K562 (cell line): Measurements from ENCODE around the gene GPATCH3. TPM values are rescaled to one million over a fixed set of nuclear protein-coding genes. Genes with fewer than 3 reads are reported as not detected.
"Not testable (repeated sequence)": the region's sequence is repeated elsewhere in the genome, so short reads cannot be mapped to it uniquely, and the experiment has no call there.

Source experiments
- ATAC-seq: fragments of 200-7000 bp; cut with Tn5 transposase; 3 replicates; pipeline ENCODE4 v1.9.1; 2020; ENCODE audit warnings: moderate library complexity
- BruUV-seq: library from RNA; stranded (reverse); fragments of 400-500 nt; replicated peaks from 2 replicates; lab custom pipeline; 2021; lab: Mats Ljungman, UMichigan
- CTCF ChIA-PET: fragments of 300-600 bp; formaldehyde crosslinking; extraction: SDS; loops from one replicate; lab custom pipeline; 2021; ENCODE audit warnings: low intra/inter-chr PET ratio; lab: Yijun Ruan, JAX
- POLR2A ChIA-PET: fragments of 300-600, 350-650 bp; sonication (Branson Sonifier 250); formaldehyde crosslinking; extraction: SDS; loops from one replicate; lab custom pipeline; 2021; ENCODE audit warnings: antibody characterized with exemption, inconsistent platforms; lab: Yijun Ruan, JAX
- DNase-seq, 4 experiments: peaks; one replicate each; pipeline versions ENCODE4 v3.0.0 to v3.0.0-alpha.2; 2011 to 2018; ENCODE audit warnings: low spot score in 3 of 4, mixed read lengths in 3 of 4; ENCODE audit errors: extremely low read depth in 1 of 4
- FAIRE-seq: peaks from 2 replicates; lab custom pipeline; 2011; peaks lifted over from hg19 to GRCh38; lab: Jason Lieb, UNC
- H2AFZ ChIP-seq: 2 replicates; pipeline ENCODE4 v1.6.0; 2011; ENCODE audit warnings: low read depth, low read length, control low read depth, inconsistent platforms
- H3K27ac ChIP-seq: fragments of 200-600 bp; 3 replicates; pipeline ENCODE4 v1.8.0; 2011; ENCODE audit warnings: low read depth, mild to moderate bottlenecking, control low read depth, inconsistent platforms, low read length, moderate library complexity, mixed read lengths; ENCODE audit errors: extremely low read depth
- H3K27me3 ChIP-seq, 2 experiments: fragments of 300-600 bp in 1 of 2; 2 replicates in 1 of 2; 3 replicates in 1 of 2; pipeline versions ENCODE4 v1.6.0 to v1.8.0; 2011; ENCODE audit warnings: inconsistent platforms in 2 of 2, low read length in 2 of 2, mild to moderate bottlenecking in 1 of 2, mixed read lengths in 1 of 2, moderate library complexity in 1 of 2; ENCODE audit not compliant: control insufficient read depth in 2 of 2, insufficient read depth in 2 of 2
- H3K36me3 ChIP-seq: fragments of 300-600 bp; 3 replicates; pipeline ENCODE4 v1.8.0; 2011; ENCODE audit warnings: mild to moderate bottlenecking, low read length, inconsistent platforms; ENCODE audit not compliant: control insufficient read depth, insufficient read depth
- H3K4me1 ChIP-seq, 2 experiments: fragments of 200-600 bp in 1 of 2; replicated peaks in 1 of 2; 2 replicates in 1 of 2; 3 replicates in 1 of 2; pipeline versions ENCODE4 v1.5.1 to v1.8.0; 2011; ENCODE audit warnings: inconsistent platforms in 2 of 2, low read length in 2 of 2, mild to moderate bottlenecking in 1 of 2, mixed read lengths in 1 of 2, moderate library complexity in 1 of 2; ENCODE audit not compliant: control insufficient read depth in 2 of 2, insufficient read depth in 2 of 2
- H3K4me2 ChIP-seq: 2 replicates; pipeline ENCODE4 v1.6.1; 2011; ENCODE audit warnings: low read length, control low read depth, inconsistent platforms, mixed read lengths; ENCODE audit not compliant: insufficient read depth
- H3K4me3 ChIP-seq: fragments of 200-600 bp; sonication (generic), shearing (Covaris generic); 2 replicates; pipeline ENCODE4 v1.5.1; 2016; ENCODE audit warnings: control low read depth, inconsistent platforms
- H3K79me2 ChIP-seq: fragments of 200-600 bp; 3 replicates; pipeline ENCODE4 v1.8.0; 2011; ENCODE audit warnings: low read length, inconsistent platforms; ENCODE audit not compliant: control insufficient read depth, insufficient read depth
- H3K9ac ChIP-seq, 2 experiments: 2 replicates each; pipeline versions ENCODE4 v1.6.0 to v1.6.1; 2011; ENCODE audit warnings: low read depth in 2 of 2, low read length in 2 of 2, control low read depth in 1 of 2, inconsistent platforms in 1 of 2, mild to moderate bottlenecking in 1 of 2, mixed read lengths in 1 of 2; ENCODE audit not compliant: insufficient read depth in 1 of 2
- H3K9me1 ChIP-seq: one replicate; pipeline ENCODE4 v1.6.0; 2011; ENCODE audit warnings: inconsistent platforms, mild to moderate bottlenecking, low read length, moderate library complexity; ENCODE audit not compliant: control insufficient read depth, insufficient read depth
- H3K9me3 ChIP-seq: replicated peaks from 2 replicates; pipeline ENCODE4 v1.5.1; 2011; ENCODE audit warnings: low read depth, low read length, inconsistent platforms; ENCODE audit not compliant: control insufficient read depth, insufficient read depth
- H4K20me1 ChIP-seq: replicated peaks from 2 replicates; pipeline ENCODE4 v1.6.1; 2011; ENCODE audit warnings: low read length, inconsistent platforms, mixed read lengths; ENCODE audit not compliant: control insufficient read depth, insufficient read depth
- ATF3 ChIP-seq, 2 experiments: fragments of 450-650 bp in 1 of 2; sonication (generic) in 1 of 2; formaldehyde crosslinking in 1 of 2; IDR thresholded peaks in 1 of 2; conservative IDR thresholded peaks in 1 of 2; 2 replicates each; pipeline versions ENCODE4 v1.6.1 to v1.8.1; 2016 to 2023; ENCODE audit warnings: mild to moderate bottlenecking in 2 of 2, moderate library complexity in 2 of 2, inconsistent platforms in 1 of 2, missing genetic modification reagents in 1 of 2
- CEBPG ChIP-seq, 3 experiments: fragments of 200-800 bp in 1 of 3; sonication (Bioruptor generic) in 1 of 3; sonication (generic) in 1 of 3; formaldehyde crosslinking in 1 of 3; IDR thresholded peaks in 2 of 3; conservative IDR thresholded peaks in 1 of 3; 2 replicates each; pipeline versions ENCODE4 v1.6.1 to v1.8.0; 2016 to 2022; ENCODE audit warnings: missing compliant biosample characterization in 2 of 3, missing genetic modification characterization in 2 of 3, mild to moderate bottlenecking in 1 of 3, missing genetic modification reagents in 1 of 3
- RBFOX2 ChIP-seq: fragments of 200-400 bp; formaldehyde crosslinking; IDR thresholded peaks from 2 replicates; pipeline ENCODE4 v1.6.1; 2017; ENCODE audit warnings: low read depth, mild to moderate bottlenecking, low read length, moderate library complexity
- ZNF121 ChIP-seq: sonication (generic); formaldehyde crosslinking; conservative IDR thresholded peaks from 2 replicates; pipeline ENCODE4 v1.8.0; 2022; ENCODE audit warnings: missing genetic modification reagents
- whole genome bisulfite sequencing: fragments of 100-300 bp; shearing (Covaris generic); methylation state at CpG from one replicate; pipeline ENCODE4 v1.1.6; 2016; ENCODE audit warnings: low coverage, mixed read lengths; ENCODE audit not compliant: insufficient coverage; ENCODE audit errors: missing lambda C conversion rate; 5-methylcytosine and 5-hydroxymethylcytosine counted together
- in situ Hi-C: fragments of 300-500 bp; cut with MboI; formaldehyde crosslinking; loops from 4 replicates; pipeline ENCODE4 v1.15.0; 2018; ENCODE audit warnings: inconsistent platforms, mixed read lengths
- intact Hi-C: fragments of 100-400 bp; cut with micrococcal nuclease; formaldehyde crosslinking; loops from 2 replicates; pipeline ENCODE4 v1.14.2; 2022
- polyA plus RNA-seq, 8 experiments: library from polyadenylated mRNA; depleted of rRNA in 4 of 8; stranded (reverse) in 5 of 8; unstranded in 3 of 8; fragments of >200 nt; fragmentation: Nextera tagmentation in 2 of 8; fragmentation: Illumina TruSeq in 1 of 8; extraction: Ambion mirVana in 2 of 8; extraction: Trizol in 1 of 8; gene quantifications; 2 replicates each; pipeline versions ENCODE4 v1.2.1 to v1.2.3, GENCODE V29; 2011 to 2014; ENCODE audit warnings: inconsistent platforms in 1 of 8, missing spikeins in 1 of 8
- total RNA-seq, 7 experiments: library from RNA; depleted of rRNA in 6 of 7; stranded (reverse); fragments of >200 nt in 6 of 7; fragmentation: Illumina TruSeq in 2 of 7; extraction: Trizol in 2 of 7; gene quantifications; 2 replicates each; pipeline versions ENCODE4 v1.2.1 to v1.2.3, GENCODE V29; 2011 to 2021; ENCODE audit warnings: low replicate concordance in 1 of 7

GPATCH3 gene
- total and polyA plus RNA-seq, 9 of the 15 experiments (the other 6 are each of a cell fraction or from before 2014, with no cell fraction given), result 1.6 to 23.0 (median 13.3) TPM

GRCh38 chr1:26881611-26882010 is 18.7 kb downstream of the GPATCH3 start:
- TF ChIP-seq RBFOX2, result peak; percentile 38; the same call in 1 of the 2 replicates
- 0 out of 2 replicates have a peak, but pooled peaks have one; percentile 19 for TF ChIP-seq CEBPG (CRISPR knock-in tag; IDR thresholded peaks at IDR 0.05)
- H3K9ac ChIP-seq; H3K4me1 ChIP-seq; in situ Hi-C loops; CTCF ChIA-PET; H3K27ac ChIP-seq; H3K9me3 ChIP-seq; BruUV-seq; H3K9me1 ChIP-seq; H4K20me1 ChIP-seq; FAIRE-seq; H3K4me3 ChIP-seq; intact Hi-C loops; H2AFZ ChIP-seq; H3K27me3 ChIP-seq; H3K4me2 ChIP-seq; ATAC-seq; H3K79me2 ChIP-seq; DNase-seq; TF ChIP-seq CEBPG (tag; conservative IDR thresholded peaks at IDR 0.05 in 1 of 2, IDR thresholded peaks at IDR 0.05 in 1 of 2); ATF3 (CRISPR knock-in tag; conservative IDR thresholded peaks at IDR 0.05): not testable (repeated sequence)
- peak; percentile 44 for TF ChIP-seq ATF3 (IDR thresholded peaks at IDR 0.05)
- peak; percentile 73; the same call in 1 of the 2 replicates for TF ChIP-seq ZNF121 (CRISPR knock-in tag)
- peaks cover 92% of the 10 kb centered on the region for H3K36me3 ChIP-seq
- WGBS, result 82% methylated on average over 6 of the region's 6 CpGs
- POLR2A ChIA-PET, result interaction anchor here (0.6 to 12.0 kb wide), 8 partner anchors 9 to 322 kb away, joined by 3 to 110 read pairs (median 4); partner anchors contain the start of genes GPATCH3 and GPN2
